Measurements from ENCODE around the gene GPC3.
A peak's percentile ranks its signal among the peaks of the same experiment; 100 is the strongest.
"Not testable (repeated sequence)": the region's sequence is repeated elsewhere in the genome, so short reads cannot be mapped to it uniquely, and the experiment has no call there.

The GPC3 gene

DNA sequence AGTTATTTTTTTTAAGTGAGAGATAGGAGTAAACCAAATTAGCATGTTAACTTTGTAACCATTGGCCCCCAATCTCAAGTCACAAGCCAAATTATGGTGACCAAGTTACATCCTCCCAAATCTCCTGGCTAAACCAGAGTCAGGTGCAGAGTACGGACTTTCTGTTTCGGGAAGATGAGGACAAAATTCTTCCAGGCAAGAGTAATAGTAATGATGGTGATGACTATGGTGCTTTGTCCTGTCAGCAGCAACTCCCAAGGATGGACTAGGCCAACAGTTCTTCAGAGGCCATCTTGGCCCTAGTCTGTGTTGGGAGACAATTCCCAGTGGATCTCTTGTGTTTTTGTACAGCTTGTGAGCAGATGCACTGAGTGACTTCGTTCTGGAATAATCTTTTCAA lies 148.8 kb downstream of the GPC3 start:
- DNase-seq, result no peak

DNA sequence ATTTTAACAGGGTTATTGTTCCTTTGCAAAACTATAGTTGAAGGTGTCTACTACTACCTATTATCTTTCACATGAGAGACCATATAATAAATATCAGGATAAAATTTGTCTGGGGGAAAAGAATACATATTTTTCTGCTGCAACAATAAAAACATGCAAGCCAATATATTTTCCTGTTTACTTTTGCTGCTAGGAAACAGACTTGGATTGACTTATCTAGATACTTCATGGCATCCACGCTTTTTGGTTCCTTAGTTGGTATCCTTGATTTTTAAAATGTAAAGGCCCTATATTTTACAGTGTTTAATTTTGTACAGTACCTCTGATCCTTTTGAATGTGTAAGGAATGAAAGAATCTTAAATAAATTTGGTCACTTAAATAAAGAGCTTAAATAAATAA lies 150.6 kb downstream of the GPC3 start:
- DNase-seq, result no peak

DNA sequence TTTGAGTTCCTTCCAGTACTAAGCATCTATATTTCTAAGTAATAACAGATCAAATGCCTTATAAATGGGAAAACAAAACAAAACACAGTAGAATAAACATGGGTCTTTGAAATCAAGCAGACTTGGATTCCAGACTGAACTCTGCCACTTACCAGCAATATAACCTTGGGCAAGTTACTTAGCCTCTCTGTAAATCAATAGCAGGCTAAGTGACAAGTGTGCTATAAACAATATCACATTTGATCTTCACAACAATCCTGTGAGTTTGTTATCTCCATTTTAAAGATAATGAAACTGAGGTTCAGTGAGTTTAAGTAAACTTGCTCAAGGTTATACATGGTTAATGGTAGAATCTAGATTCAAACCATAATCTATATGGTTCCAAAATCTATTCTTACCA lies 165.8 kb downstream of the GPC3 start:
- DNase-seq, result no peak

DNA sequence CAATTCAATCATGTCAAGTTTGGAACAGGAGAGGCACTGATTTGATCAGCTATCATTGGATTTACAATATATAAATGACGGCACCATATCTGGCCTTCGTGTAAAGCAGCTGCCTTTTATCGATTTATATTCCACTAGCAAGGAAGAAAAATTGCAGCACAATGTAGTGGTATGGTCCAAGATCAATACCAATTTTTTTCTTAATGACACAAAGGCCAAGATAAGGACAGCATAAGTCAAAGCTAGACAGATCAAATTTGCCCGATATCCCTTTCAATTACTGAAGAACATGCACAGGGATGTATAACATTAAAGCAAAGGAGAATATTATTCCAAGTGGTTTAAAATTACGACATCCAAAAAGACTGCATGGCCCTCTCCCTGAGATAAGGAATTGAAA lies 167.4 kb downstream of the GPC3 start:
- no peak for DNase-seq

DNA sequence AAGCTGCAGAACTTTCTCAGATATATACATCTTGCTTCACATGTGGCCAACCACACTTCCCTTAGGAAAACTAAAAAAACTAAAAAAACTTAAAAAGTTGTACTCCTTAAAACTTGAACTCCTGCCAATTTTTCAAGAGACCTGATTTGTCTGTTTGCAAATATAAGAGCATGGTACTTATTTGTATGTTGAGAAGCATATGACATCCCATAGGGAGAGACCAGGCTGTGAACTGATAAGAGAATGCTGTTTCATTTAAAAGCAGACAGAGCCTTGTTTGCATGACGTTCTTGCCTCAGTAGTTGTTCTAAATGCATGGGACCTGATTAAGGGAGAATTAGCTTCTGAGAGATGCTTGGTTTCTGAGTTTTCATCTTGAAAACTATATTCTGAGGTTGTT lies 169.9 kb downstream of the GPC3 start:
- DNase-seq, result no peak

DNA sequence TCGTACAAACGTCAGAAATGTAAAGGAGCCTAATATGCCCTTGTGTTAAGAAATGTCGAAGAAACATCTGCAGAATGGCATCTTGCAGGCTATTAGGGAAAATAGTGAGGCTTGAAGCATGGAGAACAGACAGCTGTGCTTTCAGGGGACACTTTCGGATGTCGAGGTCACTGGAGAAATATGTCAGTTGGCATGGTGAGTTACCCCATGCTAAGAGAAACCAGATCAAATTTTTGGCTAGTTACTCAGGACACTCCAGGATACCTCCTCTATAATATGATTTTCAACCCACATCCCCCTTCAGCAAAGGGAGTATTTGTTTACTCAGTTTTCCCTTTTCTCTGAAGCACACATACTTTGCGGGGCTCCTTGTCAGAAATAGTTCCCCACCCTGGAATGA lies 171.4 kb downstream of the GPC3 start:
- DNase-seq, result no peak

DNA sequence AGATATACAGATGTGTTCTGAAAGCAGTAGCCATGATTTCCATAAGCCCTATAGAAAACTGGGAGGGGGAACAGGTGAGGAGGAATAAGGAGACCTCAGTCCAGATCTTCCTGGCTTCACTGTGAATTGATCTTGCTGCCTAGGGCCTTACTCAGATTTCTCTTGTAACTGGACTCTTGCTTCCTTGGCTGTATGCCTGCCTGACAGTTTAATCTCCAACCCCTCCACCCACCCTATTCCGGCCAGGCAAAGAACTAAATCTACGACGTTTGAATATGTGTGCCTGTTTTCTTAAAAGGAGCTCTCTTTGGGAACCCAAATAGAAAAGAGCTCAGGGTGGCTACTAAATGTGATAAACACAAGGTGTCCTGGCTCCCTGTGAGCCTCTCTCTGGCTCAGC lies 173.0 kb downstream of the GPC3 start:
- DNase-seq, result no peak

DNA sequence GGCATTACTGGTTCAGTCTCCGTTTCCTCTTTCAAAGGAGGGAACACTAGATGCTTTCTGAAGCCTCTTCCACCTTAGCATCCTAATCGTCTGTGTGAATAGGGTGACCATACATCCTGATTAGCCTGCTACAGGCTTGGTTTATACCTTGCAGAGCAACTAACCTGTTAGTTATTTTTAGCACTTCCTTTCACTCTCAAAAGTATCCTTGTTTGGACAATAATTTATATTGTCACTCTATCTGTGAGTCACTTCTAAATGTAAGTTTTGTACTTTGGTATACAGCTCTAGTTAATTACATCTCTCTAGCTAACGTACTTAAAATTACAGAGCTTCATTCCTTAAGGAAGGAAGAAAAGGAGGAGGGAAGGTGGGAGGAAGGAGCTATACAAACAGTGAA lies 174.5 kb downstream of the GPC3 start:
- no peak for DNase-seq

DNA sequence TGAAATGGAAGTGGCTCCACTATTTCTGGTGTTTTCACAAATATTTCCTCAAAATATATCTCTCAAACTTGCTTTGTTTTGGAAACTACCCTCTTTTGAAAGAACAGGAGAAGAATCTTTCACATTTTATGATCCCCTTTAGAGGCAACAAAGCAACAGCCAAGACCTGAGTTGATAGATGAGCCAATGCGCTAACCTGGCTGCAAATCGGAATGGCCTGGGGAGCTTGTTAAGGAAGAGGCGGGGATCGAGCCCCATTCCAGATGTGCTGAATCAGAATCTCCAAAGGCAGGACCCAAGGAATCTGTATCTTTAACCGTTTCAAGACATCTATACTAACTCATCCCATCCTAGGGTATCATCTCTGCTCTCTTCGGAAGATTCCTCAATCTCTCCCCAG lies 181.3 kb downstream of the GPC3 start:
- no peak for DNase-seq

DNA sequence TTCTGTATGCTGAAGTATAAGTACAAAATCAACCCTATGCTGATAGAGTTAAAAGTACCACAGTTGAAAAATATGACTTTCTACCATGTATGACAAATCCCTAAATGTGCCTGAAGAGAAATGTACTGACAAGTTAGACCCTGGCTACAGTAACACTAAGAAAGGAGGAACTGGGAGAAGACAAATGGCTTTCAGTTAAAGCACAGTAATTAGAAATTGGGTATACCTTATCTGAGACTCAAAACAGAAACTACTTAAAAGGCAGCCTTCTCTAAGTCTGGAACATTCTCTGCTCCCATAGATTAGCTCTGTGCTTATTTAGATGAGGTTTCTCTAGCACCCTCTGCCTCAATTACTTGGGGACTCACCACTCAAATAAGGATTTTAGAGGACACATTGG lies 189.1 kb downstream of the GPC3 start:
- DNase-seq, result no peak

DNA sequence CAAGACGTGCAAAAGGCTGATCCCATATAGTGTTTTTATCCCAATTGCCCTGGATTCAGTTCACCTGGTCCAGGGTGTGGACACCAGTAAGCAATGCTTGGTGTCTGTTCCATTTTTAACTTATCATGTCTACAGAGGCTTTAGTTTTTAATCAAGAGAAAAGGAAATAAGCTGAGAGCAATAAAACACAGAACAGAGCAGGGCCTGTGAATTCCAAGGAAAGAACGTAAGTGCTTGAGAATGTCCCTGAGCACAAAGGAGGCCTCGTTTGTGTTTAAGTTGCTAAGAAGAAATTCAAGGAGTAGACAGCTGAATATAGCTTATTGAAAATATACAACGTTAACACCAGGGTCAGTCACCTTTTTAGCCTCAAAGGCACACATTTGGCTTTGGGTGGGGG lies 191.3 kb downstream of the GPC3 start:
- no peak for DNase-seq

DNA sequence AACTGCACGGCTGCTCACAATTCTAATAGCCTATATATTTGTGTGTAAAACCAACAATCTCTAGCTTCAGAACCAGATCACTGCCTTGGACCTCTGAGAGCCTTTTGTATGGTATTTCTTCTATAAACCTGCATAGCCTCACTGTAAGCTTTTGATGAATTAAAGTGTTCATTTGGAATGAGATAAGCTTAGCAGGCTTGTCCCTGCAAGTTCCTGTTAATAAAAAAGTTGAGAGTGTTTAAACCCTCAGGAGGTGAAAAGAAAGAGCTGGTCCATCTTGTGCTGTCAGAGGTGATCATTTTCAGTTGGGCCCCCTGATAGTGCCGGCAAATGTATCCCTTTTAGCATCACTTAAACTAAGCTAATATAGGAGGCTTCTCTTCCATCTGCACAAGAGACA lies 191.8 kb downstream of the GPC3 start:
- no peak for DNase-seq

DNA sequence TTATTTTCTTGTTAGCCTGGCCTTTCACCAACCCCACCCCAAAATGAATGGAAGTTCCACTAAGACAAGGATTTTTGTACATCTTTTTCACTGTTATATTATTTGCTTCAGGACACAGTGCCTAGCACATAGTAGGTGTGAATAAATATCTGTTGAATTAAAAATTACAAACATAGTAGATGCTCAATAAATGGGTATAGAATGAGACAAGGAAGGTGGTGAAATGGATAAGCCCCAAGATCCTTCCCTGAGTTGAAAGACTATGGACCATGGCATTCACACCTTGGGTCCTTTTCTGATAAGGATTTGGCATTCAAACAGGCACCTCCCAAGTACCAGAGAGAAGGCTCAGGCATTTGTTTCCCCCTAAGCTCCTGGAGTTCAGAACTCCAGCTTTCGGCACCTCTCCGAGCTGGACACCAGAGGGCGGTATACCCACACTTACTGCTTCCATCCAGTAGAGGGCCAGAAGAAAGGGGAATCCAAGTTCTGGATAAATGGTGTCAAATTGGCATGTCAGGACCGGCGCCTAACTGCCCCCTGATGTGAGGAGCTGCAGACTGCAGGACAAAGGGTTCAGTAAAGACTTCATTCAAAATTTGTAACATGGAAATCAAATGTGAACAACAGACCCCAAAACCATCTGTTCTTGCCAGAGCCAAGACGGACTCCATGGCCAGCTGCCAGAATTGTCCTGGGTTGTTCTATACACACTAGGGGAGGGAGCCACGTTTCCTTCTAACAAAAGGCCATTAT lies 193.0 kb downstream of the GPC3 start:
- peak; percentile 75 for DNase-seq

DNA sequence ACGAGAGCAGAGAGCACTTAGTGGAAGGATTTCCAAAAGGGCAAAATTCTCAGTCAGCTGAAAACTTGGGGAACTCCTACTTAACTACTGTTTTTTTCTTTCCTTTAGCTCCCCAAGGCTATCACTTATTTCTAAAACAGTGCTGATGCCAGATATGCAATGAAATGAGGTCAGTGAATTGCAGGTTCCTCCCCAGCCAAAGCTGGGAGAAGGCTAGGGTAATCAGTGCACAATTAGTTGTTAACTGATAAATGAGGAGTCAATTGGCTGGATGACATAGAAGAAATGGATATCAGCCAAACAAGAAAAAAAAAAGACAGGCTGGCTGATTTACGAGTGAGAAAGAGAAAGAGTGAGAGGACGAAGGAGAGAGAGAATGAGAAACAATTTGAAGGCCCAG lies 195.6 kb downstream of the GPC3 start:
- no peak for DNase-seq

DNA sequence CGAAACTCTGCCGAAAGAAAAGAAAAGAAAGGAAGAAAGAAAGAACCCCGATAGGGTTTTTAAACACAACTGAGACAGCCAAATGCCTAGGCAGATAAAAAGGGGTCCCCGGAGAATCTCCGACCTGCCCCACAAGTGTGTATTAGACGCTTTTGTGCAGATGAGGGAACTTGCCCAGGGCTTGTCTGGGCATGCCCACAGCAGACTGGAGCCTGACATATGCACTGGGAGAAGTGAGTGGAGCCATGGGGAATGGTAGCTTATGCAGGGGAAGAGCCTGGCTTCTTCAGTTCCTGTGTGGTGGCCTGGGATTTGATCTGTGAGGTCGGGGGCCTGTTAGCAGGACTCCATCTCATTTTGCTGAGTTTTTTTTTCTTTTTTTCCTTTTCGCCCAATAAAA lies 199.0 kb downstream of the GPC3 start:
- DNase-seq, result no peak

DNA sequence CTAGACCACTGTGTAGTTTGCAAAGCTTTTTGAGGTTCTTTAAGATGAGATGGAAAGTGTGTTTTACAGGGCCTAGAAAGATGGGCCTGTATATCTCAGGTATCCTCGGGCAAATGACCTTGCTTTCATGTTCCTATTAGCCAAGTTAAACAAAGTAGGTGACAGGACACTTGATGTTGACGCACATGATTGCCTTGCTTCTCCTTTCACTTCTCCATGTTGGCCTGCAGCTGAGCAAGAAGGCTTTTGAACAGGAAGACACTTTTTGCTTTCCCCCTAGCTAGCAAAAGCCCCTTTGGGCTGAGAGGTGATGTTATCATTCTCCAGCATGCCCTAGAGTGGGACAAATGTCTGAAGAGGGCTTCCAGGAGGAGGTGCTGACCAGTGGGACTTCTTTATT lies 202.1 kb downstream of the GPC3 start:
- no peak for DNase-seq

DNA sequence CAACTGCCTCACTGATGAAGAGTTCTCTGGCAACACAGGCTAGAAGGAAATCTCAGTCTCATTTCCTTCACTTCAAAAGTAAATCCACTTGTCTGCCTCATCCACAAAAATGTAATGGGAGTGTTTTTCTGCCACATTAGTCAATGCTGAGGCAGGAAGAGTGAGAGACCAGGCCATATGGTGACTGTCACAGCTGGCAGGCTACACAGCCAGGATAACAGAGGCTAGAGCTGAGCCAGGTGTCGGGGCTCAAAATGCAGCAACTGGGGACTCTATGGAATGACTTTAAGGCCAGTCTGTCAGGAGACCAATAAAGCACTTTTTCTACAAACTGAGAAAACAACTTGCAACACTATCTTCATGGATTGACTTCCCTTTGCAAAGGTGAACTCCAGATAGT lies 204.2 kb downstream of the GPC3 start:
- no peak for DNase-seq

DNA sequence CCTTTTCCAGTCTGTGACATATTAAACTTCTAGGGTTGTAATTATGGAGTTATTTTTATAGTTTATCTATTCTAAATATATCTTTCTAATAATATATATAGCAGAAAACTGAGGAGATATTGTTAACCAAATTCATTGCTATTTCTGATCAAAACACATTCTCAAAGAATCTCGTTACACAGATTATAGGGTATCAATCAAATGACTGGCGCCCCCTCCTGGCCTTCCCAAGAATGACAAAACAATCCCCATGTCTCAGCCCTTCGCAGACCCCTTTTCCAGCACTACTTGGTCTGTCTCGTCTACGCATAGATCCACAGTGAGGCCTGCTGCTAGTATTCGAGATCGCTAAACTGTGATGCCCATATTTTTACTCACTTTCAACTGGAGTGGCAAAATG lies 209.3 kb downstream of the GPC3 start:
- DNase-seq, result no peak

DNA sequence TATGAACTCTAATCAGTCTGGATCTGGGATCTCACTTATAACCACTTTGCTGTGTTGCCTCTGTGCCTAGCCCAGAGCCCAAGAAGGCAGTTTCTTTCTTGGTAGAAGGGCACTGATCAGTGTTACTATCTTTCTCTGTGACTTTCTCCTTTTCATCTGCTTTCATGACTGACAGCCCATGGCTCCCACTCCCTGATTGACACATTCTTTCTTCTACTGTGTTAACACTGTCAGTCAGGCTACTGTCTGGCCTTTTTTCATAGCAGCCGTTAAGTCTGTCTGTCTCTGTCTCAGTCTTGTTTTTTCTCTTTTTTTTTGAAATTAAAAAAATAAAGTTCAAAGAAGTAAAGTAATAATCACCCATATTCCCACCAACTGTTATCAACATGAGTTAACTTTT lies 210.6 kb downstream of the GPC3 start:
- DNase-seq, result no peak

DNA sequence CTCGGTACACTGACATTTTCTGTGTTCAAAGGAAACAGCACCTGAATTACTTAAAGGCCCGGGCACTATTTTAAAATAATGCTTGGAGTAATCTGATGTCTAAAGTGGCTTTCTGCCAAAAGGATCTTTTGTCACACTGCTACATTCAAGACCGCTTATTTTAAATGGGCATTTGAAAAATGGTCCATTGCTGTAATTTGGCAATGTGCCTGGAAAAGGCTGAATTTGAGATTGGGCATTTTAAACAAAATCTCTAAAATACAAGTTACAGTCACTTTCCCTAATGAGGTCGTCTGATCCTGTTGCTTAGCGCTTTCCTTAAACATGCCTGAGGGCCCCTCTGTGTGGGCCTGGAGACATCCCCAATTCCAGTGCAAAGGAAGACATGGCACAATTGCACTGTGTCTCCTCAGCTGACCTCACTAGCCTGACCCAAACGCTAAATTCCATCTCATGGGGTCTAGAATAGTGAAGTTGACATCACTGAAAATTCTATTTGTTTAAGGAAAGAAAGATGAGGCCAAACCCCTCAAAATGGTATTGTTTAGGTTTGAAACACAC lies 214.2 kb downstream of the GPC3 start:
- DNase-seq, result no peak

DNA sequence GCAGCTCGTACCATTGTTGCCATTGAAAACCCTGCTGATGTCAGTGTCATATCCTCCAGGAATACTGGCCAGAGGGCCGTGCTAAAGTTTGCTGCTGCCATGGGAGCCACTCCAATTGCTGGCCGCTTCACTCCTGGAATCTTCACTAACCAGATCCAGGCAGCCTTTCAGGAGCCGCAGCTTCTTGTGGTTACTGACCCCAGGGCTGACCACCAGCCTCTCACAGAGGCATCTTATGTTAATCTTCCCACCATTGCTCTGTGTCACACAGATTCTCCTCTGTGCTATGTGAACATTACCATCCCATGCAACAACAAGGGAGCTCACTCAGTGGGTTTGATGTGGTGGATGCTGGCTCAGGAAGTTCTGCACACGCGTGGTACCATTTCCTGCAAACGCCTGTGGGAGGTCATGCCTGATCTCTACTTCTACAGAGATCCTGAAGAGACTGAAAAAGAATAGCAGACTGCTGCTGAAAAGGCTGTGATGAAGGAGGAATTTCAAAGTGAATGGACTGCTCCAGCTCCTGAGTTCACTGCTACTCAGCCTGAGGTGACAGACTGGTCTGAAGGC lies 222.3 kb downstream of the GPC3 start:
- DNase-seq, result not testable (repeated sequence)

DNA sequence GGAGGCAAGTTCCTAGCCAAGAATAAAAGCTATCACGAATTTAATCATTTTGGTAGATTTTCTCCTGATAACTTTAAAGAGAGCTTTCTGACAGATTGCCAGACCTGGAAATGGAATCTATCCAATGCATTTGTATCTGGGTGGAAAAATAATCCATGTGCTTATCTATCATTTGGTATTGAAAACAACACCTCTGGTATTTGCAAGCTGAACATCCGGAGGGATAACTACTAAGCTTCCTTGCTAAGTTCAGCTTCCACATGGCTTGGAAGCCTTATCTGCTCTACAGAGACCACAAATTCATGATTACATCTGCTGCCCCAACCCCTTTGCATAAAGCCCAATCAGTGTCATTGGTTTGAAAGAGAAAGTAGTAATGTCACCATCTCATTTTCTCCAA lies 230.7 kb downstream of the GPC3 start:
- no peak for DNase-seq

DNA sequence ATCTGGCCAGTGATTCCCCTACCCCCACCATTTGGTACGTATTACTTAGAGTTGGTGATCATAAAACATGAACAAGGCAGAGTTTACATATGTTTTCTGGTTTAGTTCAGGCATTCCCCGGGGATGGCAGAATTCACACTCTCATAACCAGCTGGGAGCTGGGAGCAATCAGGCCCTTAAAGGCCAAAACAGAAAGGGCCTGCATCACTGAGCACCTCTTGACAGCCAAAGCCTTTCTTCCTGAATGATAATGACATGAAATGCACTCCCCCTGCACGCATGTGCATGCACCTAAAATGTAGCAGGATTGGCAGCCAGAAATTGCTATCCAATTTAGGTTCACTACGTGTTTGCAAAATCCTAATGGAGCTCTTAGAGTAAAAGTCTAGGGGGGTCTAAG lies 235.4 kb downstream of the GPC3 start:
- no peak for DNase-seq

DNA sequence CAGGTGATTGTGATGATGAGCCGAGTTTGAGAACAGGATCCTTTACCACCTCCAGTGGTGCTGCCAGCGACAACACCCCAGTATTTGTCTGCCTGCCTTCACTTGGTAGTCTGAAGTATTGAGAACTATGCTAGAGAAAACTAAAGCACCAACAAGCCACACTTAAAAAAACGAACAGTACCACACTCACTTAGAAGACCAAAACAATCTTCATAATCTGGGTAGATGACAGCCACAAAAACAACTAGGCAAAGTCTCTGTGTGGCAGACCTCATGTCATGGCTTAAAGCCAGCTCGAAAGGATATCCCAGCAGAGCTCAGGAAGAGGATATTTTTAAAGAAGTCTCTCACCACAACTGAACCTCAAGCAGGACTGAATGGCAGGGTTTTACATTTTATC lies 236.0 kb downstream of the GPC3 start:
- no peak for DNase-seq

DNA sequence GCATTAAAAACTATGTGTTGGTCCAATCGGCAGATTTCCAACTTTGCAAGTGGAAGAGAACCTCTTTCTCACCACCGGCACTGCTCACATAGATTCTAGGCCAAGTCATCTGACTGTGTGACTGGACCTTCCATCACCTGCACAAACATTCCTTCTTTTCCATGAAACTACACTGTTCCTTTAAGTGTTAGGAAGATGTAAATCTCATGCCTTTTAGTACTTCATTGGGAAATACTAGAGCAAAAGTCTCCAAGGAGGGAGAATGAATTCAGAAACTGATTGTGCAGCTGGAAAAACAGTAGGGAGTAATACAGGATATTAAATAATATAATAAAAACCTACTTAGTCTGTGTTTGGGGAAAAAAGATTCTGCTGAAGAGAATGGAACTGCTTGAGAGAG lies 238.2 kb downstream of the GPC3 start:
- DNase-seq, result no peak

Measured in left hindlimb (tissue), 1 donor.